GM15510 (cell line): ENCODE data around the gene CD7.

Experiments
- POLR2A ChIP-seq: IDR thresholded peaks from 3 replicates; pipeline ENCODE4 v1.6.1; 2011; ENCODE audit warnings: borderline replicate concordance; ENCODE audit not compliant: insufficient read length; ENCODE audit errors: extremely low read depth

The CD7 gene

DNA sequence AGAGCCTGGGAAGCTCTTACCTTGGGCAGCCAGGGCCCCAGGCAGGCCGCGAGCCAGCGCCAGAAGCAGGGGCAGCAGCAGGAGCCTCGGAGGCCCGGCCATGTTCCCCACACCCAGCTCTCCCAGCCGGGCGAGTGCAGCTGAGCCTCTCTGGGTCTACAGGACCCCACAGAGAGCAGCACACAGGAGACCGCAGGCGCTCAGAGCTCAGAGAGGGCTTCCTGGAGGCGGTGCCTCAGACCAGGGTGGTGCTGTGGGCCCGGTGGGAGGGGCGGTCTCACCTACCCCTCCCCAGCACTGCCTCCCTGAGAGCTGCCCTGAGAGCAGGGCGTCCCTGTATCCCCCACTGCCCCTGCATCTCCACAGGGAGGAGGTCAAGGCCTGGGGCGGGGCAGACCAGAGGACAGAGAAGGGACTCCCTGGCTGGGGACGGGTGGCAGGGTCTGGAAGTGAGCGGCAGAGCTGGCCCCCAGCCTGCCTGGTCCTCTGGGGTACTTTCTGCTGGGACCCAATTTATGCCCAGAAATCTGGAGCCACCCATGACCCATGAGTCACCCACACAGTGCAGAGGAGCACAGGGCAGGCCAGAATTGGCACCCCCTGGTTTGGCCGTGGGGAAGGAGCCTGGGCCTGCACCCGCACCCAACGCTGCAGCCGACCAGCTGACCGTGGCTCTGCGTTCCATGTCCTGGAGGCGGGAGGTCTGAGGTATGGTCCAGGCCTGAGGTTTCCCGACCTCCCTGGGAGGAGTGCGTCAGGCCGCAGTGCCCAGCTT is at the start of gene CD7:
Gene CD7, minus strand, starts transcription at position 215 of the 775 bp plus-strand sequence. Its CDS starts 113 bp downstream, at position 102.
- TF ChIP-seq POLR2A = no peak

DNA sequence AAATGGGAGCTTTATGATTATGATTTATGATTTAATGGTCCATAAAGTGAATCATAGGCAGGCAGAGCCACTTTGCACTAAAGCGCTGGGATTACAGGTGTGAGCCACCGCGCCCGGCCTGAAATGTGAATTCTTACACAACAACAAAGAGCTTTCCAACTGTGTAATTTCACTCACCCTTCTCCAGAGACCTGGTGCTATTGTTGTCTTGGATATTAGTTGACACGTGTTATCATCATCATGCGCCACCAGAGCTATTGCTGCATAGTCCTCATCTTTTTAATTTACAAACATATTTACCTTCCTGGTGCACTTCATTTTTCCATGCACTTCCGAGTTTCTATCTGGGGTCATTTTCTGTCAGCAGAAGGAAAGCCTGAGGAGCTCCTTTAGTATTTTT is 49.3 kb upstream of the CD7 start:
- no peak for TF ChIP-seq POLR2A

DNA sequence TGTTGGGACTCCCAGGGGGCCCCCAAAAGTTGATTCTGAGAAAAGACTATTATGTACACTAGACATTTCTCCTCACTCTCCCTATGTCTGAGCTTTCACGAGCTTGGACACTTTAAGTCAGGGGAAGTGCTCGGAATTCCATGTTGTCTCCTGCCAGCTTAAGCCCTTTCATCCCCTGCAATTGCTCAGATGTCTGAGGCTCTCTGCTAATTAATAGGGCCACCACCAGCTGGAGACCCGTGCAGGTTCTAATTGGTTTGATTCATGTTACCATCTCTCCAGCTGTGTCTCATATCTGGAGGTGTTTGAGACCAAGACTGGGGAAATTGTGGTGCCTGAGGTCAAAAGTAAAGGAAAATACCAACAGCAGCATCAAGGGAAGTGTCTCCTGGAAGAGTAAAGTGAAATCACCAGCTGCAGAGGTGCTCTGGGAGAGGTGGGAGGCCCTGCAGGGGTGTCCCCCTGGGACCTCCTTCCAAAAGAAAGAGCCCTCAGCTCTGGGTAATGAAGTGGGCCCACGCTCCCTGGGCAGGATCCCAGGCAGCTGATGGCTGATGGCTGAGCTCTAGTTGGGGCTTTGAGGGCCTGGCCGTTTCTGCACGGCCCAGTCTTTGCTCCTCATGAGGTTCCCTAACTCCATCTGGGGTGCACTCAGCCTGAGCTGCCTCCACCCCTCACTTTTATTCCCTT is 48.3 kb upstream of the CD7 start:
- no peak for TF ChIP-seq POLR2A

DNA sequence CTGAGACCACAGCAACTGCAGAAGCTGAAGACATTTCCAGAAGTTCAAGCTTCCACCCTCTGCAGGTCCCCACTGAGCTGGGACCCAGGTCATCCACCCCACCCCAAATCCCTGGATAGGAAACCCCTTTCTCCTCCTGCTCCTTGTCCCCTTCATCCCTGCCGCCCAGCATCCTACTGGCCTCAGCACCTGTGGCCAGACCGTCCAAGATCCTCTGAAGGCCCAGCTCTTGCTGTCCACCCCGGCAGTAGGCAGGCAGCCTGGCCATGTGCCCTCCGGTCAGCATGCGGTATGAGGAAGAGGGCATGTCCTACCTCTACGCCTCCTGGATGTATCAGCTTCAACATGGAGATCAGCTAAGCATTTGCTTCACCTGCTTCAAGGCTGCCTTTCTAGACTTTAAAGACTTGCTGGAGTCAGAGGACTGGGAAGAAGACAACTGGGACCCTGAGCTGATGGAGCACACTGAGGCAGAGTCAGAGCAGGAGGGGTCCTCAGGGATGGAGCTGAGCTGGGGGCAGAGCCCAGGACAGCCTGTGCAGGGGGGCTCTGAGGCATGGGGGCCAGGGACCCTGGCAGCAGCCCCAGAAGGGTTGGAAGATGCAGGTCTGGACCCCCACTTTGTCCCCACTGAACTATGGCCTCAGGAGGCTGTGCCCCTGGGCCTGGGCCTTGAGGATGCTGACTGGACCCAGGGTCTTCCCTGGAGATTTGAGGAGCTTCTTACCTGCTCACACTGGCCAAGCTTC is 44.7 kb upstream of the CD7 start:
- TF ChIP-seq POLR2A = no peak

DNA sequence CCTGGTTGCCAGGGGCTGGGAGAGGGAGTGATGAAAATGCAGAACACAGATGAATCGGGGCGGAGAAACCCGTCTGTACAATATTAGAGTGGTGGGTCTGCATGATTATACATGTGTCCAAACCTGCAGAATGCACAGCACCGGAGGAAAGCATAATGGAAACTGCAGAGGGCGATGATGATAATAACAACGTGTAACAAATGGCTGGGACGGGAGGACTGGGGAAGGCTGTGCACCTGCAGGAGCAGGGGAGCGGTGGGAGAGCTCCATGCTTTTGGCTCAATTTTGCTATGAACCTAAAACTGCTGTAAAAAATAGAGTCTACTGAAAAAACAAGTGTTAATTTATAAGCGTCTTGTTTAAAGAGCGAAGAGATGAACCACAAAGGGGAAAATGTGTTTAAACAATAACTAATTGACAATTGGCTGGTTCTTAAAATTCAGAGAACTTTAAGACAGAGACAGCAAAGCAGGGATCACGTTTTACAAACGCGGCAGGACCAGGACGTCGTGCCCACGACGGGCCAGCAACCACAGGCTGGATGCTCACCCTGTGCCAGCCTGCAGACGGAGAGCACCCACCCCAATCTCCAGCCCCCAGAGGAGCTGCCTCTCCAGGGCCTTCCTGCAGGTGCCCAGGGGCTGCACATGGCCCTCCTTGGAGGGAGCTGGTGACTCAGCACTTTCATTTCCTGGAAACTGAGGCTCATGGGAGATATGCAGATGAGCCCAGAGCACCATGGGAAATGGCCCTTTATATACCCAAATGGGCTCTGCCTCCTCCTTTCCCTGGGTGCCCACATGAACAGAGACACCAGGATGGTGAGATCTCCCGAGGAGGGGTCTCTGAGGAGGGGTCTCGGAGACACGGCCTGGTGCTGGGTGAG is 41.3 kb upstream of the CD7 start, which contains the start of gene TEX19:
Gene TEX19, plus strand, starts transcription at position 783 of the 886 bp plus-strand sequence. CDS start 2,904 bp downstream, outside the sequence.
- no peak for TF ChIP-seq POLR2A

DNA sequence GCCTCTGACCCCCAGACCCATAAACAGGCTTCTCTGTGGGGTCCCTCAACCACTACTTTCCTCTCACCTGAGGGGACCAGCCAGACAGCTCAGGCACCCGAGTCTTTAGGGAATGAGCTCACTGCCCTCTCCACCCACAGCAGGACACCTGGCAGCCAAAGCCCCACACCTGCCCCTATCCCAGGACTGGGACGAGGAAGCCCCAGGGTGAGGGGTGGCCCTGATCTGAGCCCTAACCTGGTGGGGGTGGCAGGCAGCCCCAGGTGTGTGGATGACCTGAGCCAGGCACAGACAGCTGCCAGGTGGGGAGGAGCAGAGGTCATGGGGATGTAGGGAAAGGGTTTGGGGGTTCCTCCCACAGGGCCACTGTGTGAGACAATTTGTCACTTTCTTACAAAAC is 40.0 kb upstream of the CD7 start:
- TF ChIP-seq POLR2A = no peak

DNA sequence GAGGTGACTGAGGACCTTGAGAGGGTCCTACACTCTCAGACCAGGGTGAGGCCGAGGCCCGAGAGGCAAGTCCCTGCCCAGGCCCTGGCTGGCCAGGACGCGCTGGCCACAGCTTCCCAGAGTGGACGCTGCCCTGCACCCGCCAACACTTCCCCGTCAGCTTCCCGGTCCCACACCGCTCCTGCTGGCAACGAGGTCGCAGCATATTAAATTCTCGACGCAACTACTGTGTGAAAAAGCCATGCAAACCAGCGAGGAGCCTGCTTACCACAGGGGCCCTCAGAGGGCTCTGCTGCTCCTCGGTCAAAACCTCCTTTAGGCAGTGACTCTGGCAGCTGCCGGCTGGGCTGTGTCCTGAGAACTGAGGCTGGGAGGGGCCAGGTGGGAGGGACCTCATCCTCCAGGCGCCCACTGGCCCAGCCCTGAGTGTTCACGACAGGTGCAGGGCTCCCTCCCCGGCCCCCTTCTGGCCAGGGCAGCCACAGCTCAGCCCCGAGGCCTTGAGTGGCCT is 39.5 kb upstream of the CD7 start:
- TF ChIP-seq POLR2A = no peak

DNA sequence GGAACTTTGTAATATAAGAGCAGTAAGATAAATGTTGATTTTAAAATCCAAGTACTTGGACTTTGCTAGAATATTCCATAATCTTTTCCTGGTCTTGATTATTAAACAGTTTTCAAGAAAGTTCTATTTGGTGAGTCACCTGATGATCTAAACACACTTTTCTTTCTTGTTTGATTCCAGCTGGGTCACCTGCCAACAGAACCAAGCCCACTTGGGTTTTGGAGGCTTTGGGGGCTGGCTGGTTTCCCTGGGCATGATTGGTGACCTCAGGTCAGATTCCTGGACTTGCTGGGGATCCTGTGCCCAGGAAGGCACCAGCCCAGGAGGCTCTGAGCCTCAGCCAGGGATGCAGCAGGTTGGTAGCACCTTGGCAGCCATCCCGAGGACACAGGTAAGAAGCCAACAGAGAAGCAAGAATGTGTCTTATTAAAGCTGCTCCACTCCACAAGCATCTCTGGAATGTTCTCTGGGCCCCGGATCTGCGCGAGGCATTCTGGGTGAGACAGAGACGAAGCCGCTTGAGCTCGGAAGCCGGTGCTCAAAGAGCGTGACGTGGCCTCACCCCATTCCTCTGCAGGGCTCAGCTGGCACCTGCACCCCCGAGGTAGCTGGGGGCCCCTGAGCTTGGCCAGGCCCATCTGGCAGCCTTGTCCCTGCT is 38.5 kb upstream of the CD7 start:
- no peak for TF ChIP-seq POLR2A

DNA sequence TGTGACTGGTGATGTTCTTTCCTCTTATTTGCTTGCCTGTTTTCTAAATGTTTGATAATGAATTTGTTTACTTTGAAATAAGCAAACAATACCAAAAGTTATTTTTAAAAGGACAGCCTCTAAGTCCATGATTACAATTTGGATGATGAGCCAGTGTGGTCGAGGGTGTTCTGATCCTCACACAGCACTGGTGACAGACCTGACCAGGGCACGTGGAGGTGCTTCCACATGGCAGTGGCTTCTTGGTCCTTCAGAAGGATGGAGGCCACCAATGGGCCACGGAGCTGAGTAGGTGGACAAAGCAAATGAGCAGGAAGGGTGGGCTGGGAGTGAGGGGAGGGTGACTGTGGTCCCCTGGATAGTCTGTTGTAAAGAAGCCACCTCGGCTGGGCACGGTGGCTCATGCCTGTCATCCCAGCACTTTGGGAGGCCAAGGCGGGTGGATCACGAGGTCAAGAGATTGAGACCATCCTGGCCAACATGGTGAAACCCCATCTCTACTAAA is 37.4 kb upstream of the CD7 start:
- TF ChIP-seq POLR2A = no peak

DNA sequence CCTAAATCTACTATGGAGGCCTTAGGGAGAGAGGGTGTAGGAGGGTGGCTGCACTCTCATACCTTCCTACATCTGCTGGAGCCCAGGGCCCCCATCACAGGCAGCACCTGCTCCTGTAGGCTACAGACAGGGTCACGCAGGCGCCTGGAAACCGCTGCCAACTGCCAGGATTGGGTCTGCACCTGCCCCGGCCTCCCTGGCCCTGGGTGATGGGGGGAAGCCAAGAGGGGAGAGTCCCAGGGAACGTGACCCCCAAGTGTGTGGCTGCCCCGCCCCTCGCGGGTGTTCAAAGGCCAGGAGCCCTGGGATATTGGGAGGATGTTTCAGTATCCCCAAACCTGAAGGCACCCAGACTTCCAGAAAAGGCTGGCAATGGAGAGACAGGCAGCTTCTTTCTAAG is 36.1 kb upstream of the CD7 start:
- TF ChIP-seq POLR2A = no peak

DNA sequence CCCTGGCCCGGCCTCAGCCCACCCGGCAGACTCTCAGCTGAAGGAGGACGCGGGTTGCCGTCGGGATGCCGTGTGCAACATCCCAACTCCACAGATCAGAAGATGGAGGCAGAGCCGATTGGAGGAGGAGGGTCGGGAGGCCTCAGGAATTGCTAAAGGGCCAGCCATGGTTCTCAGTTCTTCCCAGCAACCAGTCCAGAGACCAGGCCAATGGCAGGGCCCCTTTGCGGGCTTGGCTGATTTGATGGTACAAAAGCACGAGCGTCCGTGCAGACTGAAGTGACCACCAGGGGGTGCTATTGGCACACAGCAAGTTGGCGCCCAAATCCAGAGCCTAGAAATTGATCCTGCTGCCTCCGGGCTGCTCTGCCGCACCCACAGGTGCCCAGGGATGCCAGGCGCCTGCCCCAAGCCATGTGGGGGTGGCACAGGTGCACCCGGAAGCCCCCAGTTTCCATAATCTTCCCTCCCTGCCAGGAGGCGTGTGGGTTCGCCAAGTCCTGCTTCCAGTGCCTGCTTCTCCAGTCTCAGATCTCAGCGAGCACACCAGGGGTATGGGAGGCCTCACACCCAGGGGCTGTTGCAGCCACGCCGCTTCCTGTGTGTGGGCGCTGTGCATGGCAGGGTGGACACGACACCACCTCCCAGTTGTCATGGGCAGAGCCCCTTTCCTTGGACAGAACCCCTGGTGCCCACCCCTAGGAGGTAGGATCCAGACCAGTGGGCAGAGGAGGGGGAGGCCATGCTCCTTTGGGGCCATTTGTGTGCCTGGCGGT is 34.5 kb upstream of the CD7 start:
- no peak for TF ChIP-seq POLR2A

DNA sequence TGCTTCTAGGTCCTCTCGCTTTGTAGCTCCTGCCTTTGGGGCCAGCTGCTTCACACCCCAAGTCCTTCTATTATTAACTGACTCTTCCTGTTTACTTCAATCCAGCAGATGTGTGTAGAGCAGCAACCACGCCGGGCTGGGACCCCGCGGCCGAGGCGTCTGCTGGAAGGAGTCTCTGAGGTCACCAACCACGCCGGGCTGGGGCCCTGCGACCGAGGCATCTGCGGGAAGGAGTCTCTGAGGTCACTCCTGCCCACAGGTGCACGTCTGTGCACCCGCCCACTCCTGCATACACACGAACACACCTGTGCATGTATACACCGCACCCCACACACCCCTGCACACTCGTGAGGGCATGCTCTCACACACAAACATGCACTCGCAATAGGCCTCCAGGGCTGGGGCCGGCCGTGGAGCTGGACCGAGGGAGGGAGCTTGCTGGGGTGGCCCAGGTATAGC is 33.9 kb upstream of the CD7 start:
- TF ChIP-seq POLR2A = no peak
